ENCODE measurements around the gene FNIP1.

FNIP1 gene

DNA sequence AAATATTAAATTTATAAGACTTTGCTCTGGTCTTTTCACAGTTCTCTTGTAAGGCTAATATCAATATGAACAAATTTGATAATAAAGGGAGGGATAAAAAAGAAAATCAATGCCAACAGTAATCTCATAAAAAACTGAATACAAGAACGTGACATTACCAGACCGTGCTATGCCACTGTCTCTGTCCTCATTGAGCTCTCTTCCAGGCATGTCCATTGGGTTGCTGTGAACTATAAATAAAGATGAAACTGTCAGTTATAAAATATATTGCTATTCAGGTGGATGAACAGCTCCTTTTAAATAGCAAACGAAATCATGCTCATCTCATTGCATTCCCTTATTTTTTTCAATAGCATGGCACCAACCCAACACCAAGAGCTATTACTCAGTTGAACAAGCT lies 87.8 kb downstream of the FNIP1 start:
- no peak for DNase-seq (ENCODE audit: low spot score)
- TF ChIP-seq, protein P1, sequence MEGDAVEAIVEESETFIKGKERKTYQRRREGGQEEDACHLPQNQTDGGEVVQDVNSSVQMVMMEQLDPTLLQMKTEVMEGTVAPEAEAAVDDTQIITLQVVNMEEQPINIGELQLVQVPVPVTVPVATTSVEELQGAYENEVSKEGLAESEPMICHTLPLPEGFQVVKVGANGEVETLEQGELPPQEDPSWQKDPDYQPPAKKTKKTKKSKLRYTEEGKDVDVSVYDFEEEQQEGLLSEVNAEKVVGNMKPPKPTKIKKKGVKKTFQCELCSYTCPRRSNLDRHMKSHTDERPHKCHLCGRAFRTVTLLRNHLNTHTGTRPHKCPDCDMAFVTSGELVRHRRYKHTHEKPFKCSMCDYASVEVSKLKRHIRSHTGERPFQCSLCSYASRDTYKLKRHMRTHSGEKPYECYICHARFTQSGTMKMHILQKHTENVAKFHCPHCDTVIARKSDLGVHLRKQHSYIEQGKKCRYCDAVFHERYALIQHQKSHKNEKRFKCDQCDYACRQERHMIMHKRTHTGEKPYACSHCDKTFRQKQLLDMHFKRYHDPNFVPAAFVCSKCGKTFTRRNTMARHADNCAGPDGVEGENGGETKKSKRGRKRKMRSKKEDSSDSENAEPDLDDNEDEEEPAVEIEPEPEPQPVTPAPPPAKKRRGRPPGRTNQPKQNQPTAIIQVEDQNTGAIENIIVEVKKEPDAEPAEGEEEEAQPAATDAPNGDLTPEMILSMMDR (IDR thresholded peaks at IDR 0.05; ENCODE audit: extremely low read depth, missing control alignments): no peak

DNA sequence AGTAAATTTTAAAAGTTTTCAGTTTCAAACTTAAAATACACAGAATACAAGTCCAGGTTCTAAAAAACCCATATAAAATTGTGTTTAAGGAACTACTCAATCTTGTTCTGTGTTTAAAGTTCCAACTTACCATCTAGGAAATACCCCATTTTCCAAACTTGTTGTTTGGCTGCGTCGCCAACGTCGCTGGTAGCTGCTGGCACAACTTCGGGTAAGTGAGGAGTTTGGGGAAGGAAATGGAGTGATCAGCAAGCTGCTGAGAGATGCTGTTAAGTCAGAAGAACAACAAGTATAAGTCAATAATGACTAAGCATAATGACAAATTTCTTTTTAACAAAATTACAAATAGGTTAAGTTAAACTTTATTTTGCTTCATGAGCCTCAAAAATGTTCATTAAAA lies 90.5 kb downstream of the FNIP1 start:
- no peak for DNase-seq (ENCODE audit: low spot score)
- TF ChIP-seq, protein P1 (IDR thresholded peaks at IDR 0.05; ENCODE audit: extremely low read depth, missing control alignments): no peak

DNA sequence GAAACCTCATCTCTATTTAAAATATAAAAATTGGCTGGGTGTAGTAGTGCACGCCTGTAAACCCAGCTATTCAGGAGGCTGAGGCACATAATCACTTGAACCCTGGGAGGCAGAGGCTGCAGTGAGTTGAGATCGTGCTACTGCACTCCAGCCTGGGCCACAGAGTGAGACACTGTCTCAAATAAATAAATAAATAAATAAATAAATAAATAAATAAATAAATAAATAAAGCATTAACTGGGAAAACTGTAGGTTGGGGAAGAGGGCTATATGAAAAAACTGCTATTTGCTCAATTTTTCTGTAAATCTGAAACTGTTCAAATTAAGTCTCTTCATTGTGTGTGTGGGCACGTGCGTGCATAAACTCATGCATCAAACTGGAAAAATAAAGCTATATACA lies 101.9 kb downstream of the FNIP1 start:
- DNase-seq (ENCODE audit: low spot score): no peak
- TF ChIP-seq, protein P1 (IDR thresholded peaks at IDR 0.05; ENCODE audit: extremely low read depth, missing control alignments): no peak

DNA sequence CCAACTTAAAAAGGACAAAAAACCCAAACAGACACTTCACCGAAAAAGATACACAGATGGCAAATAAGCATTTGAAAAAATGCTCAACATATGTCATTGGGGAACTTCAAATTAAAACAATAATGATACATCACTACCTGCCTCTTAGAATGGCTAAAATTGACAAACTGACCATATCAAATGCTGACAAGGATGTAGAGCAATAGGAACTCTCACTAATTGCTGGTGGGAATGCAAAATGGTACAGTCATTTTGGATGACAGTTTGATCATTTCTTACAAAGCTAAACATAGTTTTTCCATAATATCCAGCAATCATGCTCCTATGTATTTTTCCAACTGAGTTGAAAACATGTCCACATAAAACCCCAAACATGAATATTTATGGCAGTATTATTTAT lies 102.9 kb downstream of the FNIP1 start:
- DNase-seq (ENCODE audit: low spot score): no peak
- TF ChIP-seq, protein P1 (IDR thresholded peaks at IDR 0.05; ENCODE audit: extremely low read depth, missing control alignments): no peak

DNA sequence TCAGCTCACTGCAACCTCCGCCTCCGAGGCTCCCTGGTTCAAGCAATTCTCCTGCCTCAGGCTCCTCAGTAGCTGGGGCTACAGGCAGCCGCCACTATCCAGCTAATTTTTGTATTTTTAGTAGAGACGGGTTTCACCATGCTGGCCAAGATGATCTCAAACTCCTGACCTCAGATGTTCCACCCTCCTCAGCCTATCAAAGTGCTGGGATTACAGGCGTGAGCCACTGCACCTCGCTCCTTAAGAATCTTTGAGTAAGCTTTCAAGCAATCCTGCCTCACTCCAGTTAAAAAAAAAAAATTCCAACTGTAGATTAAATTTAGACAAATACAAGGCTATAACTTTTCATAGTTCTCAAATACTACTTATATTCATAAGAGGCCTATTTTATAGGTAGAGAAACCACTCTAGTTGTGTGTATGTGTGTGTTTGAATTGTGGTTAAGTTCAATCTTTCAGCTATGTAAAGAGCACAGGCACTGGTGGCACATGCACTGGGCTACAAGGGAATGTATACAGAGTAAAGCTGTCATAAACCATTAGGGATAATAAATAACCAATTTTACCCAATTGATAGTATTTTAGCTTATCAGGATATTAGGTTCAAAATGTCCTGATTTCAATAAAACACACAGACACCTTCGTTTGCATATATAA lies 111.2 kb downstream of the FNIP1 start:
- no peak for DNase-seq (ENCODE audit: low spot score)
- TF ChIP-seq, protein P1 (IDR thresholded peaks at IDR 0.05; ENCODE audit: extremely low read depth, missing control alignments): no peak

DNA sequence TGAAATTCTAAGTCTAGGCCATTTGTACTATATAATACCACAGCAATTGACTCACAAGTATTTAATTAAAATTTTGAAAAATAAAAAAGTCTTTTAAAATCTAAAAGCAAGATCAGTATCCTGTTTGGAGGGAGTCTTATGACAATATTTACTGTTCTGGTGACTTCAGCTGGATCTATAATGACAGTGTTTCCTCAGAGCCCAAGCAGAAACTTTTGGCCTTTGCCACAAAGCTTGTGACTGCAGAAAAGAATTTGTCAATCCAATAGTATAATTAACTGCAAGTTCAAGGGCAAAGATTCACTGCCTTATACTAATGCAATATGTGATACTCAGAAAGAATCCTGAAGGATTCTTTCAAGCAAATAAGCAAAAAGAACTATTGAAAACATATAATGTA lies 112.2 kb downstream of the FNIP1 start:
- TF ChIP-seq, protein P1 (IDR thresholded peaks at IDR 0.05; ENCODE audit: extremely low read depth, missing control alignments): no peak
- no peak for DNase-seq (ENCODE audit: low spot score)

DNA sequence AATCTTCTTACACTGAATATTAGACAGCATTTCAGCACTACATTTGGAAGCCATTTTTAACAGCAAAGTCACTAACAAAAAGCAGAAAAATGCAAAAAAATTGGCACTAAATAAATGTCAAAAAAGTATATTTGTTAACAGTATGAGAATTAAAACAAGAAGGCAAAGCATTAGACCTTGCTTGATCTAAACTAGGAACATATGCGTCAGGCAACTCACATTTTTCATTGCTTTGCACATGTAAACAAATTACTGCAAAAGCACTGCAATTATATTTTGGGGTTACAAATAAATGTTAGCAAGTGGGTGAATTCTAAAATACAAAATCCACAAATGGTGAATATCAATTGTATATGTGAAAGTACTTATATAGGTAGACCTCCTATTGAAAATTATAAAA lies 112.8 kb downstream of the FNIP1 start:
- TF ChIP-seq, protein P1 (IDR thresholded peaks at IDR 0.05; ENCODE audit: extremely low read depth, missing control alignments): no peak
- DNase-seq (ENCODE audit: low spot score): no peak

Measured in GM20000 (cell line).